HepG2 (cell line): ENCODE data around the gene GYS1. TPM values are rescaled to one million over a fixed set of nuclear protein-coding genes. Genes with fewer than 3 reads are reported as not detected.

Experiments
- ATAC-seq: fragments of 200-7000 bp; cut with Tn5 transposase; 3 replicates; pipeline ENCODE4 v1.9.1; 2020; ENCODE audit warnings: mild to moderate bottlenecking, moderate library complexity
- BruUV-seq: library from RNA; stranded (reverse); fragments of 400-500 nt; replicated peaks from 2 replicates; lab custom pipeline; 2021; lab: Mats Ljungman, UMichigan
- CTCF ChIA-PET: fragments of 300-600 bp; formaldehyde crosslinking; extraction: SDS; loops from one replicate; lab custom pipeline; 2021; ENCODE audit warnings: low total read pairs, inconsistent platforms, low intra/inter-chr PET ratio; lab: Yijun Ruan, JAX
- POLR2A ChIA-PET: fragments of 350-600 bp; sonication (Branson Sonifier 250); formaldehyde crosslinking; loops from one replicate; lab custom pipeline; 2020; ENCODE audit warnings: antibody characterized with exemption, inconsistent platforms; lab: Yijun Ruan, JAX
- DNase-seq: peaks from one replicate; pipeline ENCODE4 v3.0.0-alpha.2; 2015; ENCODE audit warnings: low spot score
- FAIRE-seq: peaks from 3 replicates; lab custom pipeline; 2011; peaks lifted over from hg19 to GRCh38; lab: Jason Lieb, UNC
- H2AFZ ChIP-seq: one replicate; pipeline ENCODE4 v1.6.1; 2011; ENCODE audit warnings: low read length, inconsistent platforms
- H3K27ac ChIP-seq: fragments of 300-600 bp; 3 replicates; pipeline ENCODE4 v1.8.0; 2011; ENCODE audit warnings: mixed run types, mild to moderate bottlenecking, mixed read lengths, low read length, inconsistent platforms; ENCODE audit not compliant: insufficient read depth; ENCODE audit errors: extremely low read length
- H3K27me3 ChIP-seq, 2 experiments: fragments of 200-600 bp in 1 of 2; 2 replicates in 1 of 2; 3 replicates in 1 of 2; pipeline versions ENCODE4 v1.6.0 to v1.8.0; 2011; ENCODE audit warnings: low read length in 2 of 2, mild to moderate bottlenecking in 2 of 2, moderate library complexity in 2 of 2, inconsistent platforms in 1 of 2; ENCODE audit not compliant: insufficient read depth in 2 of 2, control insufficient read depth in 1 of 2
- H3K36me3 ChIP-seq, 2 experiments: fragments of 200-600 bp in 1 of 2; replicated peaks in 1 of 2; 2 replicates in 1 of 2; 3 replicates in 1 of 2; pipeline versions ENCODE4 v1.5.1 to v1.8.0; 2011; ENCODE audit warnings: low read length in 2 of 2, inconsistent platforms in 1 of 2; ENCODE audit not compliant: insufficient read depth in 2 of 2, control insufficient read depth in 1 of 2
- H3K4me1 ChIP-seq: 2 replicates; pipeline ENCODE4 v1.5.1; 2012; ENCODE audit warnings: low read length, inconsistent platforms; ENCODE audit not compliant: insufficient read depth
- H3K4me2 ChIP-seq: 2 replicates; pipeline ENCODE4 v1.6.0; 2011; ENCODE audit warnings: low read depth, low read length, inconsistent platforms
- H3K4me3 ChIP-seq, 3 experiments: fragments of 200-600 bp in 1 of 3; sonication (generic), shearing (Covaris generic) in 1 of 3; replicated peaks in 1 of 3; 2 replicates each; pipeline ENCODE4 v1.5.1; 2011 to 2016; ENCODE audit warnings: low read length in 3 of 3, inconsistent platforms in 2 of 3, low read depth in 2 of 3, mild to moderate bottlenecking in 2 of 3, control low read depth in 1 of 3, mixed read lengths in 1 of 3; ENCODE audit not compliant: insufficient read depth in 1 of 3
- H3K79me2 ChIP-seq: one replicate; pipeline ENCODE4 v1.6.1; 2011; ENCODE audit warnings: low read length, inconsistent platforms; ENCODE audit not compliant: insufficient read depth
- H3K9ac ChIP-seq: 2 replicates; pipeline ENCODE4 v1.6.0; 2011; ENCODE audit warnings: mild to moderate bottlenecking, low read depth, low read length, inconsistent platforms; ENCODE audit not compliant: insufficient read depth
- H3K9me3 ChIP-seq: 2 replicates; pipeline ENCODE4 v1.5.1; 2012; ENCODE audit warnings: mild to moderate bottlenecking, low read length
- H4K20me1 ChIP-seq: 2 replicates; pipeline ENCODE4 v1.6.0; 2011; ENCODE audit warnings: inconsistent platforms, mild to moderate bottlenecking, low read length, moderate library complexity; ENCODE audit not compliant: insufficient read depth
- DRAP1 ChIP-seq: IDR thresholded peaks from 2 replicates; pipeline ENCODE4 v1.6.1; 2016; ENCODE audit warnings: missing genetic modification reagents, missing compliant biosample characterization
- ETV5 ChIP-seq: IDR thresholded peaks from 2 replicates; pipeline ENCODE4 v1.6.1; 2018; ENCODE audit warnings: missing biosample characterization, missing genetic modification reagents, inconsistent platforms, borderline replicate concordance
- FOXA3 ChIP-seq: IDR thresholded peaks from 2 replicates; pipeline ENCODE4 v1.6.1; 2016; ENCODE audit warnings: missing genetic modification reagents, missing compliant biosample characterization
- FOXM1 ChIP-seq: sonication (generic); formaldehyde crosslinking; IDR thresholded peaks from 2 replicates; pipeline ENCODE4 v1.5.0; 2020; ENCODE audit warnings: missing genetic modification reagents
- ISL2 ChIP-seq: sonication (generic); formaldehyde crosslinking; IDR thresholded peaks from 2 replicates; pipeline ENCODE4 v1.5.0; 2020; ENCODE audit warnings: missing genetic modification reagents
- NR2F1 ChIP-seq, 2 experiments: fragments of 450-650 bp in 1 of 2; formaldehyde crosslinking in 1 of 2; IDR thresholded peaks; 2 replicates each; pipeline versions ENCODE4 v1.5.0 to v1.6.1; 2016 to 2020; ENCODE audit warnings: mild to moderate bottlenecking in 1 of 2, missing compliant biosample characterization in 1 of 2, missing genetic modification reagents in 1 of 2, moderate library complexity in 1 of 2
- PHB2 ChIP-seq: fragments of 450-650 bp; IDR thresholded peaks from 2 replicates; pipeline ENCODE4 v1.6.1; 2018; ENCODE audit not compliant: partially characterized antibody
- POGK ChIP-seq: sonication (generic); formaldehyde crosslinking; conservative IDR thresholded peaks from 2 replicates; pipeline ENCODE4 v1.8.0; 2022; ENCODE audit warnings: mild to moderate bottlenecking, moderate library complexity, missing genetic modification reagents
- RBM39 ChIP-seq: fragments of 200-400 bp; formaldehyde crosslinking; IDR thresholded peaks from one replicate; pipeline ENCODE4 v1.6.1; 2018; ENCODE audit warnings: antibody characterized with exemption, mild to moderate bottlenecking, low read depth, low read length; ENCODE audit not compliant: poor library complexity, severe bottlenecking
- SRY ChIP-seq: sonication (generic); formaldehyde crosslinking; IDR thresholded peaks from 2 replicates; pipeline ENCODE4 v1.8.0; 2022; ENCODE audit warnings: mild to moderate bottlenecking, missing genetic modification reagents
- ZFX ChIP-seq: sonication (generic); formaldehyde crosslinking; IDR thresholded peaks from 2 replicates; pipeline ENCODE4 v1.4.0; 2020; ENCODE audit warnings: mild to moderate bottlenecking, low read depth, missing genetic modification reagents, moderate library complexity
- ZNF20 ChIP-seq: sonication (generic); formaldehyde crosslinking; IDR thresholded peaks from 2 replicates; pipeline ENCODE4 v1.4.0; 2020; ENCODE audit warnings: mild to moderate bottlenecking, moderate library complexity, missing genetic modification reagents
- ZNF44 ChIP-seq: sonication (generic); formaldehyde crosslinking; IDR thresholded peaks from 2 replicates; pipeline ENCODE4 v1.5.1; 2020; ENCODE audit warnings: mild to moderate bottlenecking, missing genetic modification reagents
- ZNF780A ChIP-seq: sonication (generic); formaldehyde crosslinking; IDR thresholded peaks from 2 replicates; pipeline ENCODE4 v1.8.0; 2022; ENCODE audit warnings: mild to moderate bottlenecking, missing genetic modification reagents, moderate library complexity
- ZNF784 ChIP-seq: sonication (generic); formaldehyde crosslinking; IDR thresholded peaks from 2 replicates; pipeline ENCODE4 v1.5.1; 2020; ENCODE audit warnings: missing genetic modification reagents, mild to moderate bottlenecking, borderline replicate concordance
- WGBS: methylation state at CpG from one replicate; pipeline ENCODE4 v1.1.6; 2017; ENCODE audit warnings: low lambda C conversion rate; 5-methylcytosine and 5-hydroxymethylcytosine counted together
- in situ Hi-C: cut with HindIII; loops from 2 replicates; pipeline ENCODE4 v1.10.0; 2017; ENCODE audit warnings: low pct_unique_long_range_greater_than_20kb; ENCODE audit not compliant: extremely low pct_ligation_motif_present
- intact Hi-C: fragments of 100-400 bp; cut with micrococcal nuclease; formaldehyde crosslinking; loops from one replicate; pipeline ENCODE4 v1.10.0; 2022; ENCODE audit not compliant: unreplicated experiment
- polyA plus RNA-seq, 8 experiments: library from polyadenylated mRNA; depleted of rRNA in 3 of 8; stranded (reverse) in 7 of 8; unstranded in 1 of 8; fragments of >200 nt; fragmentation: Illumina TruSeq in 4 of 8; extraction: Trizol in 4 of 8; gene quantifications; 2 replicates each; pipeline versions ENCODE4 v1.2.1 to v1.2.3, GENCODE V29; 2011 to 2016; ENCODE audit warnings: low read depth in 4 of 8, missing spikeins in 1 of 8, mixed read lengths in 1 of 8; ENCODE audit not compliant: insufficient read depth in 1 of 8
- total RNA-seq, 5 experiments: library from RNA; depleted of rRNA; stranded (reverse); fragments of >200 nt; fragmentation: Illumina TruSeq; extraction: Trizol; gene quantifications; 2 replicates each; pipeline ENCODE4 v1.2.3, GENCODE V29; 2016; ENCODE audit warnings: low read depth in 1 of 5

The GYS1 gene
- total and polyA plus RNA-seq, 2 of the 13 experiments (the other 11 are each of a cell fraction or from before 2014, with no cell fraction given): 18.4 to 42.1 TPM

GRCh38 chr19:48943081-48943480 is 50.0 kb downstream of the GYS1 start:
- H3K4me1 ChIP-seq: peaks cover 27% of the 10 kb centered on the region
- no peak overlapping the region for H3K4me2 ChIP-seq
- H4K20me1 ChIP-seq: no peaks in the 10 kb centered on the region
- in situ Hi-C loops (no loop called here), intact Hi-C loops (no loop called here)
- CTCF ChIA-PET: no interaction called here
- no peaks in the 10 kb centered on the region for H3K36me3 ChIP-seq
- no peak overlapping the region for H3K9ac ChIP-seq
- no peaks in the 10 kb centered on the region for H3K79me2 ChIP-seq
- POLR2A ChIA-PET: interaction anchor here (1.7 kb wide), 1 partner anchor 9 kb away, joined by 5 read pairs; no protein-coding TSS in a partner anchor
- FAIRE-seq (no peak), ATAC-seq (no peak), DNase-seq (no peak)
- peaks cover 5% of the 10 kb centered on the region; the same call in 1 of the 2 replicates for H3K9me3 ChIP-seq
- no peak overlapping the region for H2AFZ ChIP-seq
- 47% methylated on average over 4 of the region's 6 CpGs for WGBS
- no peak overlapping the region for H3K4me3 ChIP-seq
- H3K27ac ChIP-seq: no peak overlapping the region
- BruUV-seq: no TSS peak
- TF ChIP-seq ZFX (no peak), PHB2 (no peak), ZNF784 (CRISPR knock-in tag) (no peak), ZNF780A (CRISPR knock-in tag) (no peak), ETV5 (CRISPR knock-in tag) (no peak), RBM39 (no peak), ZNF20 (CRISPR knock-in tag) (no peak), SRY (no peak), ZNF44 (CRISPR knock-in tag) (no peak), FOXM1 (CRISPR knock-in tag) (no peak), DRAP1 (CRISPR knock-in tag) (no peak), POGK (no peak), NR2F1 (CRISPR knock-in tag; IDR thresholded peaks at IDR 0.05) (no peak), ISL2 (CRISPR knock-in tag) (no peak), FOXA3 (CRISPR knock-in tag) (no peak)
- no peaks in the 10 kb centered on the region for H3K27me3 ChIP-seq
